Breast epithelium (tissue), 4 donors: ENCODE measurements around the gene METTL14. TPM values are rescaled to one million over a fixed set of nuclear protein-coding genes. Genes with fewer than 3 reads are reported as not detected.

ENCODE experiments used
- DNase-seq, 2 donors: peaks; one replicate each; pipeline ENCODE4 v3.0.0-alpha.2; 2019; ENCODE audit warnings: low spot score in 2 of 2
- H3K27ac ChIP-seq, 2 donors: fragments of 200-600 bp; sonication (generic) in 1 of 2; one replicate each; pipeline ENCODE4 v1.5.1; 2016 to 2019; ENCODE audit warnings: mild to moderate bottlenecking in 1 of 2
- H3K27me3 ChIP-seq, 2 donors: fragments of 200-600 bp; sonication (generic) in 1 of 2; one replicate each; pipeline versions ENCODE4 v1.5.1 to v1.6.0; 2017 to 2019; ENCODE audit warnings: control low read depth in 1 of 2, mild to moderate bottlenecking in 1 of 2
- H3K36me3 ChIP-seq: fragments of 200-600 bp; one replicate; pipeline ENCODE4 v1.5.1; 2019
- H3K4me1 ChIP-seq, 2 donors: fragments of 200-600 bp; sonication (generic); one replicate each; pipeline ENCODE4 v1.5.1; 2016 to 2019; ENCODE audit warnings: control low read depth in 1 of 2
- H3K4me3 ChIP-seq, 3 donors: fragments of 200-600 bp; sonication (generic); 1 replicate in 2 of 3; 2 replicates in 1 of 3; pipeline ENCODE4 v1.5.1; 2016 to 2019; ENCODE audit warnings: mild to moderate bottlenecking in 3 of 3, moderate library complexity in 2 of 3
- H3K9me3 ChIP-seq, 2 donors: fragments of 200-600 bp; sonication (generic) in 1 of 2; one replicate each; pipeline ENCODE4 v1.5.1; 2016 to 2019; ENCODE audit warnings: control low read depth in 1 of 2
- CTCF ChIP-seq, 3 donors: fragments of 450-650 bp; IDR thresholded peaks; one replicate each; pipeline ENCODE4 v1.5.1; 2016 to 2017; ENCODE audit warnings: antibody characterized with exemption in 3 of 3, mild to moderate bottlenecking in 3 of 3, moderate library complexity in 3 of 3
- POLR2A ChIP-seq: fragments of 450-650 bp; IDR thresholded peaks from one replicate; pipeline ENCODE4 v1.6.1; 2016; ENCODE audit warnings: antibody characterized with exemption, mild to moderate bottlenecking, moderate library complexity
- POLR2AphosphoS5 ChIP-seq, 3 donors: sonication (generic); formaldehyde crosslinking; IDR thresholded peaks; one replicate each; pipeline ENCODE4 v1.6.1; 2017; ENCODE audit warnings: antibody characterized with exemption in 3 of 3
- intact Hi-C: fragments of 100-400 bp; cut with DNase I; formaldehyde crosslinking; loops from one replicate; pipeline ENCODE4 v1.15.1; 2023; ENCODE audit warnings: low total_unique reads
- total RNA-seq, 3 donors: library from RNA; depleted of rRNA; stranded (reverse); fragments of >200 nt; gene quantifications; one replicate each; pipeline ENCODE4 v1.1.0, GENCODE V29; 2016

The METTL14 gene
- total RNA-seq, 3 donors from 2014 or later = 39.4 to 72.4 (median 42.0) TPM

- no peak for DNase-seq
- Histone ChIP-seq H3K4me1 (peaks cover 0 to 7% of the 10 kb centered on the region in 2 donors), H3K27ac (peak overlapping the region; percentile 73 to 74), H3K27me3 (no peaks in the 10 kb centered on the region), H3K36me3 (no peaks in the 10 kb centered on the region), H3K4me3 (no peak overlapping the region), H3K9me3 (no peaks in the 10 kb centered on the region)
- intact Hi-C loops = no loop called here
- TF ChIP-seq POLR2AphosphoS5 (IDR thresholded peaks at IDR 0.05) = no peak
- no peak for TF ChIP-seq CTCF (IDR thresholded peaks at IDR 0.05)
- TF ChIP-seq POLR2A = no peak
Measured at GRCh38 chr4:118762730-118763477, 77.7 kb downstream of the METTL14 start.

Other genes with a start within 250 kb of the METTL14 start
- gene SEC24D, start 150.7 kb downstream of the METTL14 start, total RNA-seq = 10 to 100 TPM; 24.5 to 63.6 (median 50.8) TPM
- 10 to 100 TPM; 30.2 to 90.1 (median 52.7) TPM for gene SYNPO2, start 203.5 kb downstream of the METTL14 start, total RNA-seq